Endothelial cell of umbilical vein (primary cell): ENCODE measurements around the gene GPR153. TPM values are rescaled to one million over a fixed set of nuclear protein-coding genes. Genes with fewer than 3 reads are reported as not detected.

ENCODE experiments used
- BruUV-seq: library from RNA; stranded (reverse); fragments of 400-500 nt; replicated peaks from 2 replicates; lab custom pipeline; 2021; lab: Mats Ljungman, UMichigan
- CTCF ChIA-PET: fragments of 300-600, 350-600 bp; sonication (Branson Sonifier 250); formaldehyde crosslinking; loops from one replicate; lab custom pipeline; 2021; ENCODE audit warnings: antibody characterized with exemption, inconsistent platforms; lab: Charles Lee
- POLR2A ChIA-PET: fragments of 300-600, 350-600 bp; sonication (Branson Sonifier 250); formaldehyde crosslinking; loops from one replicate; lab custom pipeline; 2021; ENCODE audit warnings: antibody characterized with exemption, inconsistent platforms; lab: Charles Lee
- DNase-seq: peaks from one replicate; pipeline ENCODE4 v3.0.0-alpha.2; 2011; ENCODE audit warnings: low read depth, low spot score
- FAIRE-seq: peaks from 2 replicates; lab custom pipeline; 2011; peaks lifted over from hg19 to GRCh38; lab: Jason Lieb, UNC
- H2AFZ ChIP-seq: 2 replicates; pipeline ENCODE4 v1.6.0; 2012; ENCODE audit warnings: low read depth, low read length, control low read depth, inconsistent platforms
- H3K27ac ChIP-seq: 2 replicates; pipeline ENCODE4 v1.5.1; 2011; ENCODE audit warnings: low read depth, mild to moderate bottlenecking, control low read depth, low read length, moderate library complexity; ENCODE audit not compliant: insufficient read depth
- H3K27me3 ChIP-seq, 2 experiments: 2 replicates each; pipeline versions ENCODE4 v1.6.0 to v1.6.1; 2011; ENCODE audit warnings: low read length in 2 of 2, mixed read lengths in 1 of 2; ENCODE audit not compliant: control insufficient read depth in 2 of 2, insufficient read depth in 2 of 2
- H3K36me3 ChIP-seq, 2 experiments: 2 replicates in 1 of 2; 3 replicates in 1 of 2; pipeline ENCODE4 v1.5.1; 2011; ENCODE audit warnings: low read length in 2 of 2, mild to moderate bottlenecking in 1 of 2, moderate library complexity in 1 of 2; ENCODE audit not compliant: control insufficient read depth in 2 of 2, insufficient read depth in 2 of 2; ENCODE audit errors: extremely low read depth in 1 of 2
- H3K4me1 ChIP-seq: 3 replicates; pipeline ENCODE4 v1.5.1; 2011; ENCODE audit warnings: mild to moderate bottlenecking, low read length; ENCODE audit not compliant: control insufficient read depth, insufficient read depth; ENCODE audit errors: extremely low read depth
- H3K4me2 ChIP-seq: 2 replicates; pipeline ENCODE4 v1.6.1; 2011; ENCODE audit warnings: low read length, control low read depth, mixed read lengths; ENCODE audit not compliant: insufficient read depth
- H3K4me3 ChIP-seq, 3 experiments: fragments of 200-600 bp in 1 of 3; sonication (generic), shearing (Covaris generic) in 1 of 3; replicated peaks in 1 of 3; 2 replicates each; pipeline ENCODE4 v1.5.1; 2011 to 2016; ENCODE audit warnings: control low read depth in 3 of 3, low read length in 3 of 3, mild to moderate bottlenecking in 2 of 3, inconsistent platforms in 1 of 3, low read depth in 1 of 3, moderate library complexity in 1 of 3; ENCODE audit not compliant: insufficient read depth in 1 of 3
- H3K79me2 ChIP-seq: 2 replicates; pipeline ENCODE4 v1.6.0; 2012; ENCODE audit warnings: low read length, inconsistent platforms; ENCODE audit not compliant: control insufficient read depth, insufficient read depth
- H3K9ac ChIP-seq: replicated peaks from 2 replicates; pipeline ENCODE3; 2011; ENCODE audit warnings: low read length, control low read depth; ENCODE audit not compliant: insufficient read depth; ENCODE audit errors: extremely low read depth
- H3K9me1 ChIP-seq: replicated peaks from 3 replicates; pipeline ENCODE4 v1.6.0; 2011; ENCODE audit warnings: mild to moderate bottlenecking, low read length; ENCODE audit not compliant: control insufficient read depth, insufficient read depth; ENCODE audit errors: extremely low read depth
- H3K9me3 ChIP-seq: replicated peaks from 2 replicates; pipeline ENCODE4 v1.5.1; 2012; ENCODE audit warnings: low read length, inconsistent platforms; ENCODE audit not compliant: control insufficient read depth, insufficient read depth
- H4K20me1 ChIP-seq: replicated peaks from 2 replicates; pipeline ENCODE3; 2011; ENCODE audit warnings: mild to moderate bottlenecking, low read length; ENCODE audit not compliant: control insufficient read depth, insufficient read depth; ENCODE audit errors: extremely low read depth
- CTCF ChIP-seq, 2 donors: IDR thresholded peaks; 1 replicate in 1 of 2; 2 replicates in 1 of 2; pipeline ENCODE4 v1.5.1; 2011; ENCODE audit warnings: low read length in 2 of 2, mild to moderate bottlenecking in 2 of 2, moderate library complexity in 2 of 2, control low read depth in 1 of 2, inconsistent platforms in 1 of 2, low read depth in 1 of 2; ENCODE audit not compliant: insufficient read depth in 1 of 2; ENCODE audit errors: extremely low read depth in 1 of 2
- EZH2 ChIP-seq: IDR thresholded peaks from 2 replicates; pipeline ENCODE4 v1.6.1; 2012; ENCODE audit warnings: borderline replicate concordance, low read depth, mild to moderate bottlenecking, moderate library complexity, low read length, inconsistent platforms; ENCODE audit not compliant: severe bottlenecking
- FOS ChIP-seq: IDR thresholded peaks from 2 replicates; pipeline ENCODE4 v1.6.1; 2011; ENCODE audit warnings: mild to moderate bottlenecking, low read length, moderate library complexity, borderline replicate concordance; ENCODE audit not compliant: insufficient read depth
- GATA2 ChIP-seq: IDR thresholded peaks from 2 replicates; pipeline ENCODE4 v1.7.0; 2011; ENCODE audit warnings: low read depth, mild to moderate bottlenecking, moderate library complexity, mixed read lengths, low read length; ENCODE audit not compliant: insufficient read length, insufficient read depth
- JUN ChIP-seq: IDR thresholded peaks from 2 replicates; pipeline ENCODE4 v1.6.1; 2011; ENCODE audit warnings: borderline replicate concordance, low read depth; ENCODE audit not compliant: insufficient read length, insufficient read depth
- MAX ChIP-seq: IDR thresholded peaks from 2 replicates; pipeline ENCODE4 v1.6.1; 2011; ENCODE audit not compliant: insufficient read depth, insufficient read length
- MYC ChIP-seq: IDR thresholded peaks from one replicate; pipeline ENCODE4 v1.6.1; 2011; ENCODE audit warnings: mild to moderate bottlenecking, low read depth, low read length
- POLR2A ChIP-seq: IDR thresholded peaks from 2 replicates; pipeline ENCODE4 v1.6.1; 2012; ENCODE audit warnings: low read depth, mild to moderate bottlenecking, control low read depth, low read length
- POLR2AphosphoS5 ChIP-seq: IDR thresholded peaks from 2 replicates; pipeline ENCODE4 v1.6.1; 2012; ENCODE audit warnings: low read depth, mild to moderate bottlenecking, control low read depth, low read length, moderate library complexity; ENCODE audit not compliant: insufficient read depth
- dilution Hi-C: fragments of 300-500 bp; cut with MboI; formaldehyde crosslinking; loops from one replicate; pipeline ENCODE4 v1.15.0; 2019; ENCODE audit warnings: low sequenced_read_pairs; ENCODE audit not compliant: extremely low pct_ligation_motif_present
- intact Hi-C: fragments of 100-400 bp; cut with micrococcal nuclease; formaldehyde crosslinking; loops from one replicate; pipeline ENCODE4 v1.10.0; 2022
- polyA plus RNA-seq, 4 experiments: library from polyadenylated mRNA; depleted of rRNA in 3 of 4; stranded (reverse) in 3 of 4; unstranded in 1 of 4; fragments of >200 nt; gene quantifications; 2 replicates each; pipeline versions ENCODE4 v1.2.1 to v1.2.3, GENCODE V29; 2011 to 2012; ENCODE audit warnings: missing spikeins in 1 of 4
- total RNA-seq: library from RNA; stranded (reverse); gene quantifications from 2 replicates; pipeline ENCODE4 v1.2.3, GENCODE V29; 2021

Gene GPR153
- total and polyA plus RNA-seq, 2 donors (not counting 3 experiments of a cell fraction or from before 2014, with no cell fraction given), result 3.1 to 3.9 TPM

GRCh38 chr1:6208723-6209660 lies 51.9 kb downstream of the GPR153 start:
- Histone ChIP-seq H3K27me3 (peaks cover 6 to 11% of the 10 kb centered on the region in 2 experiments), H3K36me3 (no peaks in the 10 kb centered on the region), H3K27ac (no peak overlapping the region), H3K9ac (no peak overlapping the region), H3K9me1 (no peaks in the 10 kb centered on the region), H2AFZ (peak overlapping the region; percentile 96), H3K9me3 (no peaks in the 10 kb centered on the region), H3K4me3 (peak overlapping the region in 2 of 3 experiments; percentile 39 to 45), H4K20me1 (no peaks in the 10 kb centered on the region), H3K79me2 (no peaks in the 10 kb centered on the region), H3K4me1 (peaks cover 22% of the 10 kb centered on the region), H3K4me2 (peak overlapping the region; percentile 54)
- DNase-seq, result peak; percentile 57
- FAIRE-seq, result peak; percentile 15
- no peak for TF ChIP-seq EZH2
- TF ChIP-seq MYC, result no peak
- TF ChIP-seq POLR2AphosphoS5, result no peak
- peak; percentile 44 to 78 for TF ChIP-seq CTCF (IDR thresholded peaks at IDR 0.05; ENCODE audit: extremely low read depth in 1 of 2, insufficient read depth in 1 of 2, low read depth in 1 of 2, low read length in 2 of 2)
- TF ChIP-seq JUN, result no peak
- TF ChIP-seq MAX, result peak; percentile 75
- no peak for TF ChIP-seq GATA2
- TF ChIP-seq POLR2A, result no peak
- TF ChIP-seq FOS, result no peak
- ChIA-PET CTCF (interaction anchor here (0.6 to 3.3 kb wide), 6 partner anchors 11 to 156 kb away, joined by 3 to 26 read pairs (median 4); no protein-coding TSS in a partner anchor), POLR2A (no interaction called here)
- intact Hi-C loops (loop anchor here (2.0 kb wide), 1 partner anchor 184 kb away; the partner anchor contains the start of gene ACOT7), dilution Hi-C loops (no loop called here)
- no TSS peak for BruUV-seq
